HFFc6 (cell line): ENCODE results near the gene GHRH. TPM values are rescaled to one million over a fixed set of nuclear protein-coding genes. Genes with fewer than 3 reads are reported as not detected.
A peak's percentile ranks its signal among the peaks of the same experiment; 100 is the strongest.

Experiments used
- DNase-seq: peaks from one replicate; pipeline ENCODE4 v3.0.0-alpha.2; 2018
- H3K27ac Mint-ChIP-seq: 2 replicates; pipeline ENCODE4 v1.8.0; 2020; ENCODE audit warnings: mild to moderate bottlenecking, mixed read lengths
- H3K27me3 Mint-ChIP-seq: 2 replicates; pipeline ENCODE4 v1.8.0; 2021; ENCODE audit warnings: mild to moderate bottlenecking, moderate library complexity, mixed read lengths; ENCODE audit not compliant: insufficient read depth
- H3K36me3 Mint-ChIP-seq: 2 replicates; pipeline ENCODE4 v1.8.0; 2021; ENCODE audit warnings: low read depth, mixed read lengths
- H3K4me1 Mint-ChIP-seq: 2 replicates; pipeline ENCODE4 v1.8.0; 2020; ENCODE audit warnings: low read depth, mixed read lengths
- H3K4me3 Mint-ChIP-seq: 2 replicates; pipeline ENCODE4 v1.8.0; 2020; ENCODE audit warnings: mild to moderate bottlenecking, moderate library complexity, mixed read lengths
- H3K9me3 Mint-ChIP-seq: 2 replicates; pipeline ENCODE4 v1.8.0; 2020; ENCODE audit warnings: mild to moderate bottlenecking, mixed read lengths
- total RNA-seq, 6 experiments: library from RNA; stranded (reverse); fragmentation: NEBNext Ultra II Directional; extraction: Animal tissue kit (Norgen Biotek cat#: 25700); gene quantifications; 2 replicates in 1 of 6; 3 replicates in 5 of 6; pipeline ENCODE4 v1.2.3, GENCODE V29; 2021
- TF ChIP-seq, protein P1 (sequence below): fragments of 200-600 bp; sonication (generic); IDR thresholded peaks from 2 replicates; pipeline ENCODE4 v1.5.0; 2021; ENCODE audit warnings: antibody characterized with exemption, mild to moderate bottlenecking

Gene GHRH
- total RNA-seq, 6 experiments from 2014 or later: not detected

GRCh38 chr20:37299718-37300528, 38.3 kb upstream of the GHRH start:
- H3K4me3 Mint-ChIP-seq: peak overlapping the region; percentile 27; the same call in 1 of the 2 replicates
- peaks cover 3% of the 10 kb centered on the region for H3K27me3 Mint-ChIP-seq
- peak overlapping the region; percentile 80 for H3K27ac Mint-ChIP-seq
- peak; percentile 34 for DNase-seq
- TF ChIP-seq, protein P1, sequence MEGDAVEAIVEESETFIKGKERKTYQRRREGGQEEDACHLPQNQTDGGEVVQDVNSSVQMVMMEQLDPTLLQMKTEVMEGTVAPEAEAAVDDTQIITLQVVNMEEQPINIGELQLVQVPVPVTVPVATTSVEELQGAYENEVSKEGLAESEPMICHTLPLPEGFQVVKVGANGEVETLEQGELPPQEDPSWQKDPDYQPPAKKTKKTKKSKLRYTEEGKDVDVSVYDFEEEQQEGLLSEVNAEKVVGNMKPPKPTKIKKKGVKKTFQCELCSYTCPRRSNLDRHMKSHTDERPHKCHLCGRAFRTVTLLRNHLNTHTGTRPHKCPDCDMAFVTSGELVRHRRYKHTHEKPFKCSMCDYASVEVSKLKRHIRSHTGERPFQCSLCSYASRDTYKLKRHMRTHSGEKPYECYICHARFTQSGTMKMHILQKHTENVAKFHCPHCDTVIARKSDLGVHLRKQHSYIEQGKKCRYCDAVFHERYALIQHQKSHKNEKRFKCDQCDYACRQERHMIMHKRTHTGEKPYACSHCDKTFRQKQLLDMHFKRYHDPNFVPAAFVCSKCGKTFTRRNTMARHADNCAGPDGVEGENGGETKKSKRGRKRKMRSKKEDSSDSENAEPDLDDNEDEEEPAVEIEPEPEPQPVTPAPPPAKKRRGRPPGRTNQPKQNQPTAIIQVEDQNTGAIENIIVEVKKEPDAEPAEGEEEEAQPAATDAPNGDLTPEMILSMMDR: no peak
- no peaks in the 10 kb centered on the region for H3K9me3 Mint-ChIP-seq
- H3K36me3 Mint-ChIP-seq: peaks cover 38% of the 10 kb centered on the region
- H3K4me1 Mint-ChIP-seq: peaks cover 53% of the 10 kb centered on the region

DNA sequence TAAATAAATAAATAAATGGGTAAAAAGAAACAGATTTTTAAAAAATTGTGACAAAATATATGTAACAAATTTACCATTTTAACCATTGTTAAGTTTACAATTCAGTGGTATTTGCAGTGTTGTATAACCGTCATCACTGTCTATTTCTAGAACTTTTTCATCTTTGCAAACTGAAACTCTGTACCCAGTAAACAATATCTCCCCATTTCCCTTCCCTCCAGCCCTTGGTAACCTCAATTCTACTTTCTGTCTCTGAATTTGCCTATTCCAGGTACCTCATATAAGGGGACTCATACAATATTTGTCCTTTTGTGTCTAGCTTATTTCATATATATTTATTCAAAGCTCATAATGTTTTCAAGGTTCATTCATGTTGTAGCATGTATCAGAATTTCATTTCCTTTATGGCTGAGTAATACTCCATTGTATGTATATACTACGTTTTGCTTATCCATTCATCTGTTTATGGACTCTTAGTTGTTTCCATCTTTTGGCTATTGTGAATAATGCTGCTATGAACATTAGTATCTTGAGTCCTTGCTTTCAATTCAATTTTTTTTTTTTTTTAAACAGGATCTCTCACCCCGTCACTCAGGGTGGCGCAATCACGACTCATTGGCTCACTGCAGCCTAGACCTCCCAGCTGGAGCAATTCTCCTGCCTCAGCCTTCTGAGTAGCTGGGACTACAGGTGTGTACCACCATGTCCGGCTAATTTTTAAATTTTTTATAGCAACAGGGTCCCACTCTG, 36.8 kb upstream of the GHRH start:
- Mint-ChIP-seq H3K27ac (peak overlapping the region; percentile 73), H3K36me3 (peaks cover 40% of the 10 kb centered on the region), H3K4me3 (peak overlapping the region; percentile 48), H3K27me3 (peaks cover 3% of the 10 kb centered on the region), H3K4me1 (peaks cover 69% of the 10 kb centered on the region), H3K9me3 (no peaks in the 10 kb centered on the region)
- TF ChIP-seq, protein P1: no peak; the same call in 1 of the 2 replicates
- peak; percentile 55 for DNase-seq

DNA sequence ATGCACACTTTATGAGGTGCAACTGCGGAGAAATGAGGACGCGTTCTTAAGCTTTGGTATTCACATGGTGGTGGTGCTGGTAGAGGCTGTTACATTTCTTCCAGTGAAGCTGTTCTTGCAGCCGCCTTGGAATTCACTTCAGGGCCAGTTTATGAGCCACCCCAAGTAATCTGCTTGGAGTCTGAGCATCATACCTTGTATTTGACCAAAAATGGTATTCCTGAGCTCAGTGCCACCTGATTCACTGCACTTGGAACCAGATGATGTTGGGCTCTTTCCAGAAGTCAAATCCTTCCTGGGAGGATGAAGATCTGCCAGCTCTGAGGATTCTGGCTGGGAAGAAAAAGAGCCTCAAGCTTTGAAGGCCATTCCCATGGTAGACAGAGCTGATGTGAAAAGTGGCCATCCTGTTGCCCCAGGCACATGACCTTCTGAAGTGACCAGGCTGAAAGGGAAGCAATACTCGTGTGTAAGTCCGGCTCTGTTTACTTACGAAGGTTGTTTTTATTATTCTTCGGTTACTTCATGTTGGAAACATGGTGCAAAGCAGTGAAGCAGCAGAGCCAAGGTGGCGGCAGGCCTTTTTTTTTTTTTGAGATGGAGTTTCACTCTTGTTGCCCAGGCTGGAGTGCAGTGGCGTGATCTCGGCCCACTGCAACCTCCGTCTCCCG, 35.6 kb upstream of the GHRH start:
- Mint-ChIP-seq H3K4me1 (peaks cover 80% of the 10 kb centered on the region), H3K4me3 (peak overlapping the region; percentile 75), H3K36me3 (peaks cover 41% of the 10 kb centered on the region), H3K9me3 (no peaks in the 10 kb centered on the region), H3K27ac (peak overlapping the region; percentile 94), H3K27me3 (peaks cover 3% of the 10 kb centered on the region)
- DNase-seq: peak; percentile 91
- TF ChIP-seq, protein P1: no peak

DNA sequence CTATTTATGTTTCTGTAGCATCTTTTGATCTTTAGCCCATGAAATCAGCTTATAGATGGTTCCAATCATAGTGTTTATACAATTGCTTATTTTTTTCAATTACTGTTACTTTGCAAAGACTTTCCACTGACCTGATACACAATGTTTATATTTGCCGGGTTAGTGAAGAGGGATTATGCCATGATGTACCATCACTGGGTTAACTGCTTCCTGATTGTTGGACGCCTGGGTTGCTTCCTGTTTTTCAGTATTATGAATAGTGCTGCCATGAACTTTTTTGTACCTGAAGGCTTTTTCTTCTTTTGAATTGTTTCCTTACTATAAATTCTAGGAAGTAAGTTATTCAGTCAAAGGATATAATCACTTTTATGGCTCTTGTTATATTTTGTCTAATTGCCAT, 34.8 kb upstream of the GHRH start:
- H3K4me1 Mint-ChIP-seq: peaks cover 86% of the 10 kb centered on the region
- H3K9me3 Mint-ChIP-seq: no peaks in the 10 kb centered on the region
- DNase-seq: no peak
- peak overlapping the region; percentile 94 for H3K27ac Mint-ChIP-seq
- peak overlapping the region; percentile 75 for H3K4me3 Mint-ChIP-seq
- H3K36me3 Mint-ChIP-seq: peaks cover 40% of the 10 kb centered on the region
- H3K27me3 Mint-ChIP-seq: peaks cover 3% of the 10 kb centered on the region
- TF ChIP-seq, protein P1: no peak

DNA sequence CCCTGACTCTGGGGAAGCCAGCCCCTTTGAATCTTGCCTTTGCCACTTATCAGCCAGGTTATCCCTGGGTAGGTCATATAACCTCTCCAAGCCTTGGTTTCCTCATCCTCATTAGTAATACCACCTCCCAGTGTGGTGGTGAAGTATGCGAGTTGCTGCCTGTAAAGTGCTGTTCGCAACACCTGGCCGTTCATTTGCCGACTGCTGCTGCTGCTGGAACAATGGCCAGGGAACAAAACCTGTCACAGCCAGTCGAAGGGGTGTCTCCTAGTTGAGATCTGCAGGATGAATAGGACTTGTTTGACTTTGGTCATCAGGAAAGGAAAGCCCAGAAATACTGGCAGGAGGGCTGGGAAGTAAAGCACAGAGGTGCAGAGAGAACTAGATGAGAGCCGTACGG, 34.0 kb upstream of the GHRH start:
- TF ChIP-seq, protein P1: no peak
- DNase-seq: no peak
- peaks cover 41% of the 10 kb centered on the region for H3K36me3 Mint-ChIP-seq

More for the DNA sequence above, 34.0 kb upstream of the GHRH start:
- Mint-ChIP-seq H3K27me3 (peaks cover 3% of the 10 kb centered on the region), H3K9me3 (no peaks in the 10 kb centered on the region), H3K4me3 (peak overlapping the region; percentile 63), H3K4me1 (peaks cover 89% of the 10 kb centered on the region), H3K27ac (peak overlapping the region; percentile 94)
